ENCODE measurements around the gene DHRS3. TPM values are rescaled to one million over a fixed set of nuclear protein-coding genes. Genes with fewer than 3 reads are reported as not detected.
"Not testable (repeated sequence)": the region's sequence is repeated elsewhere in the genome, so short reads cannot be mapped to it uniquely, and the experiment has no call there.

DHRS3 gene
- total RNA-seq, 1 experiment from 2014 or later, result 0.19 TPM

DNA sequence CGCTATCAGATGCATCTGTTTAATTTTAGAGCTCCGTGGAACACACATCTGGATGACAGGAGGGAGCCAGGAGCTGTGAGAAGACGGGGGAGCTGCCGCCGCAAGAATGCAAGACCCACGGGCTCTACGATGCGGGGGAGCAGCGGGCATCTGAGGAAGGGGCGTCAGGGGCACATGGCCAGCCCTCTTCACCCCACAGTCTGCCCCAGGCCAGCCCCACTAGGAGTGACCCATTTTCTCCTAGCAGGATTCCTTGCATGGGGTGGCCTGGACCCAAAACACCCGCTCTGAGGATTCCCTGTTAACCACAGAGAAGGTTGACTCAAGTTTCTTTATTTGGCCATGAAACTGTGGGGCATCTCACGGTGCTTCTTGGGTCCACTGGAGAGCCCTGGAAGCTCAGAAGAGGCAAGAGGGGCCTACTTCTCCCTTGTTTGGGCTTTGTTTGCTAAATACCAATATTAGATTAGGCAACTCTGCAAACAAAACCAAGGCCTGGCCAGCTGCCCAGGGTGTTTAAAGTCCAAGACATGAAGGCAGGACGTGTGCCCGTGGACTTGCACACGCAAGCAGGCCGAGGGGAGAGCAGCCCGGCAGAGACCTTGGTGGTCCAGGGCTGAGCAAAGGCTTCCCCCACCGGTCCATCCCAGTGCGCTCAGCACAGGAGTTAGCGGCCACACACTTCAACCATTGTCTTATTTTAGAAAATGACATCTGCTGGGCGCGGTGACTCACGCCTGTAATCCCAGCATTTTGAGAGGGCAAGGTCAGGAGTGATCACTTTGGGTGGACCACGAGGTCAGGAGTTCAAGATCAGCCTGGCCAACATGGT, 89.8 kb downstream of the DHRS3 start:
- Histone ChIP-seq H3K9ac (ENCODE audit: low read length) (no peak overlapping the region), H4K20me1 (ENCODE audit: insufficient read depth, low read depth, low read length) (no peaks in the 10 kb centered on the region), H3K4me2 (ENCODE audit: low read depth, low read length, poor library complexity, severe bottlenecking) (no peak overlapping the region), H3K4me3 (ENCODE audit: low read length) (no peak overlapping the region), H3K9me2 (replicated peaks; ENCODE audit: insufficient read depth, low read length) (no peaks in the 10 kb centered on the region), H2AFZ (ENCODE audit: low read length) (no peak overlapping the region), H3K79me2 (ENCODE audit: low read length) (no peaks in the 10 kb centered on the region), H3K9me3 (ENCODE audit: low read length) (no peaks in the 10 kb centered on the region), H3K27me3 (ENCODE audit: low read length) (no peaks in the 10 kb centered on the region), H3K4me1 (ENCODE audit: low read length) (no peaks in the 10 kb centered on the region), H3K27ac (ENCODE audit: low read length) (no peak overlapping the region), H3K36me3 (ENCODE audit: insufficient read depth, low read length) (no peaks in the 10 kb centered on the region)
- no peak for DNase-seq

DNA sequence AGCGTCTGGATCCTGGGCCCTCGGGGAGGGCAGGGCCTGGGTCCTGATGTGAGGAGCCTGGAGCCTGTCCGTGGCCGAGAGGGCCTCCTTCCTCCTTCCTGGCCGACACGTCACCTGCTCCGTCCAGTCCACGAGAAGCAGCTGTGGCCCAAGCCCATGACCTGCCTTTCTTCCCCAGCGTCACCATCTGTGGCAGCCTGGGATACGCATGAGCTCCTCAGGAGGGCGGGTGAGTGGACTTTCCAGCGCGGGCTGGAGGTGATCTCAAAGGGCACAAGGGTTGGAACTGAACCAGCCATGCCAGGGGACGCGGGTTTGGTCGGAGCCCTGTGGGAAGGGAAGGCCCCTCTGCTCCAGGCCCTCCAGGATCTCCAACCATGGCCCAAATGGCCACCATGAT, 90.4 kb downstream of the DHRS3 start:
- H3K4me2 ChIP-seq (ENCODE audit: low read depth, low read length, poor library complexity, severe bottlenecking), result no peak overlapping the region
- no peaks in the 10 kb centered on the region for H3K9me3 ChIP-seq (ENCODE audit: low read length)
- H3K9ac ChIP-seq (ENCODE audit: low read length), result no peak overlapping the region
- no peaks in the 10 kb centered on the region for H3K9me2 ChIP-seq (replicated peaks; ENCODE audit: insufficient read depth, low read length)
- no peaks in the 10 kb centered on the region for H3K36me3 ChIP-seq (ENCODE audit: insufficient read depth, low read length)
- no peak for DNase-seq
- no peaks in the 10 kb centered on the region for H3K27me3 ChIP-seq (ENCODE audit: low read length)
- no peaks in the 10 kb centered on the region for H4K20me1 ChIP-seq (ENCODE audit: insufficient read depth, low read depth, low read length)
- no peak overlapping the region for H2AFZ ChIP-seq (ENCODE audit: low read length)
- no peaks in the 10 kb centered on the region for H3K4me1 ChIP-seq (ENCODE audit: low read length)
- H3K27ac ChIP-seq (ENCODE audit: low read length), result no peak overlapping the region
- H3K79me2 ChIP-seq (ENCODE audit: low read length), result no peaks in the 10 kb centered on the region
- H3K4me3 ChIP-seq (ENCODE audit: low read length), result no peak overlapping the region

DNA sequence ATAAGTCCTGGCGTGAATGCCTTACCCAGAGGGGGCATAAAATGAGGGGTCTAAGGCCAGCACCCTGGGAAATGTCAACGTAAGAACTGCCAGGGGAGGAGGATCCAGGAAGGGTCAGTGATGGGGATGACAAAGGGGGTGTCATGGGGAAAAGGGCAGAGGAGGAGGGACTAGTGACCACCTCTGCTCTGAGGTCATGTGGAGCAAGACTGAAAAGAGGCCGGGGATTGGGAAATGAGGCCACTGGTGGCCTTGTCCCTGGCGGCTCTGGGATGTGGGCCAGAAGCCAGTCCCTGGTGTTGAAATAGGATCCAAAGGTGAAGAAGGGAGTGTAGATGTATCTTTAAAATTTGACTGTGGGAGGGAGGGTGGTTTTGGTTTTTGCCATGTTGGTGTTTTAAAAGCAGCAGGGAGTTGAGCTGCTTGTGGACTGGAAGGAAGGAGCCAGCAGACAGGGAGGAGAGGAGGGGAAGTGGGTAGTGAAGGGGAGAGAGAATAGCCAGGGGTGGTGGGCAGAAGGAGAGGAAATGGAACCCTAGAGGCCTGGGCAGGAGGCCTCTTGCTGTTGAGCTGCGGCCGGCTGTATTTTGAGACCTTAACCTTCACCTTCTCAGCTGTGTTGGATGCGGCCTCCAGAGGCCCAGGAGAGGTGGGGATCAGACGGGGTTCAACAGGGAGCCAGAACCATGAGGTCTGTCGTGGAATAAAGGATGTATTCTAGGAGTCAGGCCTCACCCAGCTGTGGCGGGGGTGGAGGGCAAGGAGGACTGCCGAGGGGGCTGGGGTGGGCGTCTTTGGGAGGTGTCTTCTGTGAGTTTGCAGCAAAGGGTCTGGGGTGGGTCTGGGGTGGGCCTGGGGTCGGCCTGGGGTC, 92.5 kb downstream of the DHRS3 start:
- Histone ChIP-seq H3K4me2 (ENCODE audit: low read depth, low read length, poor library complexity, severe bottlenecking) (no peak overlapping the region), H3K9ac (ENCODE audit: low read length) (no peak overlapping the region), H2AFZ (ENCODE audit: low read length) (no peak overlapping the region)

DNA sequence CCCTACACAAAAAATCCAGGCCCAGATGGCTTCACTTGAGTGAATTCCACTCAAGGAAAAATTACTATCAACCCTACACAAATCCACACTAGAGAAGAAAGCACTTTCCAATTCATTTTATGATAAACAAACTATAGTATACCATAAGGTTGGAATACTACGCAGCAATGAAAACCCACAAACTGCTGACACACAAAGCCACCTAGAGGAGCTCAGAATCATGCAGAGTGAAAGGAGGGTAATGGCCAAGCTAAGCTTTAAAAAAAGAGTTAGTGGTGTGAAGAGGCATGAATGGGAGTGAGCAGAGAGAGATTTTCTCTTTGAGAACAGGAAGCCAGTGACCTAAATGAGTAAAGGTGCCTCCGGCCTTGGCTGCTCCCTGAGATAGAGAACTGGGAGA, 93.7 kb downstream of the DHRS3 start:
- H3K36me3 ChIP-seq (ENCODE audit: insufficient read depth, low read length), result no peaks in the 10 kb centered on the region
- H4K20me1 ChIP-seq (ENCODE audit: insufficient read depth, low read depth, low read length), result no peaks in the 10 kb centered on the region
- H3K4me1 ChIP-seq (ENCODE audit: low read length), result no peaks in the 10 kb centered on the region
- no peak overlapping the region for H3K27ac ChIP-seq (ENCODE audit: low read length)
- H3K27me3 ChIP-seq (ENCODE audit: low read length), result no peaks in the 10 kb centered on the region
- H3K9me3 ChIP-seq (ENCODE audit: low read length), result no peaks in the 10 kb centered on the region
- DNase-seq, result no peak
- H3K4me3 ChIP-seq (ENCODE audit: low read length), result no peak overlapping the region
- no peak overlapping the region for H3K4me2 ChIP-seq (ENCODE audit: low read depth, low read length, poor library complexity, severe bottlenecking)
- H3K9ac ChIP-seq (ENCODE audit: low read length), result no peak overlapping the region
- H3K79me2 ChIP-seq (ENCODE audit: low read length), result no peaks in the 10 kb centered on the region
- no peaks in the 10 kb centered on the region for H3K9me2 ChIP-seq (replicated peaks; ENCODE audit: insufficient read depth, low read length)
- no peak overlapping the region for H2AFZ ChIP-seq (ENCODE audit: low read length)

More for the DNA sequence above, 92.5 kb downstream of the DHRS3 start:
- H3K9me2 ChIP-seq (replicated peaks; ENCODE audit: insufficient read depth, low read length), result no peaks in the 10 kb centered on the region
- H4K20me1 ChIP-seq (ENCODE audit: insufficient read depth, low read depth, low read length), result no peaks in the 10 kb centered on the region
- no peaks in the 10 kb centered on the region for H3K4me1 ChIP-seq (ENCODE audit: low read length)
- H3K27me3 ChIP-seq (ENCODE audit: low read length), result no peaks in the 10 kb centered on the region
- H3K79me2 ChIP-seq (ENCODE audit: low read length), result no peaks in the 10 kb centered on the region
- DNase-seq, result no peak
- H3K9me3 ChIP-seq (ENCODE audit: low read length), result no peaks in the 10 kb centered on the region
- H3K4me3 ChIP-seq (ENCODE audit: low read length), result no peak overlapping the region
- H3K36me3 ChIP-seq (ENCODE audit: insufficient read depth, low read length), result no peaks in the 10 kb centered on the region
- H3K27ac ChIP-seq (ENCODE audit: low read length), result no peak overlapping the region

DNA sequence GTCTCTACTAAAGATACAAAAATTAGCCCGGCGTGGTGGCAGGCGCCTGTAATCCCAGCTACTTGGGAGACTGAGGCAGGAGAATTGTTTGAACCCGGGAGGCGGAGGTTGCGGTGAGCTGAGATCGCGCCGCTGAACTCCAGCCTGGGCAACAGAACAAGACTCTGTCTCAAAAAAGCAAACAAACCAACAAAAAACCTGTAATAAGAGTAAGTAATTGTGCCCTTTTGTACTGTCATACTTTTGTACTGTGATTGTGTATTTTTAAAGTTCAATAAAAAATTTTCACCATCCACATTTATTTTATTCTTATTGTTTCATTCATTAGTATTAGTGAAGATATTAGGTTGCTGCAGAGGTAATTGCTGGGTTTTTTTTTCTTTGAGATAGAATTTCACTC, 95.2 kb downstream of the DHRS3 start:
- H2AFZ ChIP-seq (ENCODE audit: low read length); H3K9me2 ChIP-seq (replicated peaks; ENCODE audit: insufficient read depth, low read length); H3K79me2 ChIP-seq (ENCODE audit: low read length); H3K36me3 ChIP-seq (ENCODE audit: insufficient read depth, low read length); H3K4me1 ChIP-seq (ENCODE audit: low read length); H3K27me3 ChIP-seq (ENCODE audit: low read length); H3K4me3 ChIP-seq (ENCODE audit: low read length); H3K9me3 ChIP-seq (ENCODE audit: low read length); H3K4me2 ChIP-seq (ENCODE audit: low read depth, low read length, poor library complexity, severe bottlenecking); H4K20me1 ChIP-seq (ENCODE audit: insufficient read depth, low read depth, low read length); H3K27ac ChIP-seq (ENCODE audit: low read length); DNase-seq; H3K9ac ChIP-seq (ENCODE audit: low read length): not testable (repeated sequence)

DNA sequence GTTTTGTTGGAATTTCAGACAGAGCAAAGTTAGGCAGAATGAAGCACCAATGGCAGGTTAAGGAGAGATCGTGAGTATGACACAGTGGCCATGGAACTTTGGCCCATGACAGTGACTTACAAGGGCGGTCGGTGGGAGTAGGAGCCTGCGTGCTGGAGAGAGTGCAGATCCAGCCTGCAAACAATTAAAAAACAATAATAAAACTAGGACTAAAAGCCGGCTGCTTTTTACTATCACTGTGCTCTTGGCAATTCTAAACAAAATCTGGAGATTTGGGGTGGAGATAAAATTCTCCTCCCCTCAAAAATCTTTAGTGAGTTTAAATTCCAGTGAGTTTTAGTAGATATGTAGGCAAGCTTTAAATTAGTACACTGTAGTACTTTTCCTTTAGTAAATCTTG, 96.9 kb downstream of the DHRS3 start:
- Histone ChIP-seq H3K9me3 (ENCODE audit: low read length) (no peaks in the 10 kb centered on the region), H3K79me2 (ENCODE audit: low read length) (no peaks in the 10 kb centered on the region), H4K20me1 (ENCODE audit: insufficient read depth, low read depth, low read length) (no peaks in the 10 kb centered on the region), H3K27me3 (ENCODE audit: low read length) (no peaks in the 10 kb centered on the region), H3K4me1 (ENCODE audit: low read length) (no peaks in the 10 kb centered on the region), H3K9ac (ENCODE audit: low read length) (no peak overlapping the region), H3K9me2 (replicated peaks; ENCODE audit: insufficient read depth, low read length) (no peaks in the 10 kb centered on the region), H3K4me3 (ENCODE audit: low read length) (no peak overlapping the region), H3K27ac (ENCODE audit: low read length) (no peak overlapping the region), H3K36me3 (ENCODE audit: insufficient read depth, low read length) (no peaks in the 10 kb centered on the region), H3K4me2 (ENCODE audit: low read depth, low read length, poor library complexity, severe bottlenecking) (no peak overlapping the region), H2AFZ (ENCODE audit: low read length) (no peak overlapping the region)
- no peak for DNase-seq

DNA sequence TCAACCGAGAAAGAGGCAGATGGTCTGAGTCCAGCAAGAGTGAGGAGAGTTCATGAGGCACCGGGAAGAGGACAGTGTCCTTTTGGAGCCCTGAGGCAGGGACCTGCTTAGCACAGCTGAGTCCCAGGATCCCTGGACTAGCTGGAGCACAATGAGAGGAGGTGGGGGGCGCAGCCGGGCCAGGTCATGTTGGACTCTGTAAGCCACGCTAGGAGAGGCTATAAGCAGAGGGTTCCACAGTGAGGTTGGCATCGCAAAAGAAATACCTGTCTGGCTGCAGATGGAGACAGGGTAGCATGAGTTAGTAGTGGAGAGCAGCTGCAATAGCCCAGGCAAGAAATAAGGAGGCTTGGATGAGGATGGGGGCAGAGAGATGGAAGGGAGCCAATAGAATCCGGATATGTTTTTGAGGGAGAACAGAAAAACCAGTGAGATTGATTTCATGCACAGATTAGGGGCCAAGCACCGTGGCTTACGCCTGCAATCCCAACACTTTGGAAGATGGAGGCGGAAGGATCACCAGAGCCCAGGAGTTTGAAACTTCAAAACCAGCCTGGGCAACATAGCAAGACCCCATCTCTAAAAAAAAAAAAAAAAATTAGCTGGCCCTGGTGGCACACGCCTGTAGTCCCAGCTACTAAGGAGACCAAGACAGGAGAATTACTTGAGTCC, 98.2 kb downstream of the DHRS3 start:
- Histone ChIP-seq H3K4me2 (ENCODE audit: low read depth, low read length, poor library complexity, severe bottlenecking) (no peak overlapping the region), H3K4me1 (ENCODE audit: low read length) (no peaks in the 10 kb centered on the region), H3K36me3 (ENCODE audit: insufficient read depth, low read length) (no peaks in the 10 kb centered on the region), H3K9ac (ENCODE audit: low read length) (no peak overlapping the region), H3K4me3 (ENCODE audit: low read length) (no peak overlapping the region), H3K27me3 (ENCODE audit: low read length) (no peaks in the 10 kb centered on the region), H3K79me2 (ENCODE audit: low read length) (no peaks in the 10 kb centered on the region), H3K9me2 (replicated peaks; ENCODE audit: insufficient read depth, low read length) (no peaks in the 10 kb centered on the region), H3K9me3 (ENCODE audit: low read length) (no peaks in the 10 kb centered on the region), H4K20me1 (ENCODE audit: insufficient read depth, low read depth, low read length) (no peaks in the 10 kb centered on the region), H2AFZ (ENCODE audit: low read length) (no peak overlapping the region), H3K27ac (ENCODE audit: low read length) (no peak overlapping the region)
- DNase-seq, result no peak
